NCI-H1417 (cell line): ENCODE measurements around the gene GPR161.

Experiments used
- DNase-seq, 3 experiments: peaks; one replicate each; lab custom pipeline; 2025; lab: John Stamatoyannopoulos, UW

Gene GPR161

DNA sequence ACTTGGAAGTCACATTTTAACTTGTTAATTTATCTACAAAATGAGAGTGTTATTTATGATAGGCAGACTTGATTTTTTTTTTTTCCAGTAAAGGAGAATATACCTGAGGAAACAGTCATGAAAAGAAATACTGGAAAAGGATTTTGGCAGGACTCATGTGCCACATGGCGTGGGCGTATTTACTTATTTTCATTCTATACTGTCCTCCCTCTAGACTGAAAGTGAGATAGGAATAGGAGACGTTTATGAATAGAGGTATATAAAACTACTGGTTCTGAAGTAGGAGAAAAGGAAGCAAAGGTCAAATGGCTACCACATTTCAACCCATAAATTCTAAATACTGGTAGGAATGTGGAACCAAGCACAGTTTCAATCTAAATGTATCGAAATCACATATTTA lies 105.1 kb downstream of the GPR161 start:
- DNase-seq = no peak

DNA sequence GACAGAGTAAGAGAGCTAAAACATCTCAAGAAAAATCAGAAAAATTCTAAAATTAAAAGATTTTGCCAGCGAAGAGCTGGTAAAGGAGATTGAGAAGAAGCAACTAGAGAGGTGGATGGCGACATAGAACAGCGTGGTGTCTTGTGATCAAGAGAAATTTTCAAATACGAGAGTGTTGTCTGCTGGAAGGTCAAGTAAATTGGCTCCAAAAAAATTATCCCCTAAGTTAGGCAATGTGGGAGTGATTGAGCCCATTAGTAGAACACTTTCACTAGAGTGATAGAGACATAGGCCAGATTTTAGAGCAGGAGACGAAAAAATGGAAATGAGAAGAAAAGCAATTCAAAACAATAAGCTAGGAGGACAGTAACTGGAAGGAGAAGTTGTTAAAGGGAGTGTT lies 105.5 kb downstream of the GPR161 start:
- no peak for DNase-seq
